Loucy (cell line): ENCODE results near the gene B3GALT5.

Experiments
- H2AFZ ChIP-seq: fragments of 200-600 bp; sonication (generic); 2 replicates; pipeline ENCODE4 v1.6.0; 2016; ENCODE audit warnings: antibody characterized with exemption, mild to moderate bottlenecking, low read length, moderate library complexity
- H3F3A ChIP-seq: fragments of 200-600 bp; 2 replicates; pipeline ENCODE4 v1.6.0; 2016; ENCODE audit warnings: antibody characterized with exemption, low read depth, mild to moderate bottlenecking
- H3K27me3 ChIP-seq: fragments of 200-600 bp; sonication (generic); 2 replicates; pipeline ENCODE4 v1.6.1; 2014; ENCODE audit warnings: low read length, mild to moderate bottlenecking; ENCODE audit not compliant: insufficient read depth, poor library complexity, severe bottlenecking
- H3K36me3 ChIP-seq: fragments of 200-600 bp; sonication (generic); 2 replicates; pipeline ENCODE4 v1.6.1; 2016; ENCODE audit warnings: low read length; ENCODE audit not compliant: insufficient read depth
- H3K4me1 ChIP-seq: fragments of 200-600 bp; sonication (generic); 2 replicates; pipeline ENCODE4 v1.5.1; 2014; ENCODE audit warnings: low read length, mild to moderate bottlenecking; ENCODE audit not compliant: insufficient read depth, poor library complexity, severe bottlenecking
- H3K4me2 ChIP-seq: fragments of 200-600 bp; sonication (generic); 2 replicates; pipeline ENCODE4 v1.6.0; 2014; ENCODE audit warnings: antibody characterized with exemption, low read length, low read depth, mild to moderate bottlenecking; ENCODE audit not compliant: poor library complexity, severe bottlenecking
- H3K4me3 ChIP-seq: fragments of 200-600 bp; sonication (generic); 2 replicates; pipeline ENCODE4 v1.5.1; 2014; ENCODE audit warnings: low read length, mild to moderate bottlenecking, mixed read lengths; ENCODE audit not compliant: poor library complexity, severe bottlenecking
- H3K79me2 ChIP-seq: fragments of 200-600 bp; sonication (generic); 2 replicates; pipeline ENCODE4 v1.6.1; 2014; ENCODE audit warnings: low read length; ENCODE audit not compliant: insufficient read depth
- H3K9ac ChIP-seq: fragments of 200-600 bp; sonication (generic); 2 replicates; pipeline ENCODE4 v1.6.0; 2014; ENCODE audit warnings: mild to moderate bottlenecking, low read depth, low read length, moderate library complexity; ENCODE audit not compliant: poor library complexity, severe bottlenecking
- H3K9me2 ChIP-seq: fragments of 200-600 bp; sonication (generic); replicated peaks from 2 replicates; pipeline ENCODE4 v1.6.1; 2016; ENCODE audit warnings: low read depth, low read length, mixed read lengths
- H3K9me3 ChIP-seq: fragments of 200-600 bp; sonication (generic); 2 replicates; pipeline ENCODE4 v1.6.1; 2014; ENCODE audit warnings: mild to moderate bottlenecking, antibody characterized with exemption, low read length, low read depth; ENCODE audit not compliant: insufficient read depth
- H4K20me1 ChIP-seq: fragments of 200-600 bp; sonication (generic); 2 replicates; pipeline ENCODE4 v1.6.0; 2014; ENCODE audit warnings: antibody characterized with exemption, low read length, mild to moderate bottlenecking; ENCODE audit not compliant: insufficient read depth, poor library complexity, severe bottlenecking
- CTCF ChIP-seq: fragments of 200-600 bp; sonication (generic); conservative IDR thresholded peaks from 2 replicates; pipeline ENCODE4 v1.5.1; 2014; ENCODE audit warnings: mild to moderate bottlenecking, antibody characterized with exemption, low read length
- EZH2phosphoT487 ChIP-seq: fragments of 200-600 bp; IDR thresholded peaks from 2 replicates; pipeline ENCODE4 v1.6.1; 2018; ENCODE audit warnings: antibody characterized with exemption, mild to moderate bottlenecking, moderate library complexity, borderline replicate concordance

Gene B3GALT5

GRCh38 chr21:39602793-39603192, 9.9 kb upstream of the B3GALT5 start:
- H3K9me3 ChIP-seq = no peaks in the 10 kb centered on the region

GRCh38 chr21:39604951-39605350, 7.8 kb upstream of the B3GALT5 start:
- no peak overlapping the region for H3K4me2 ChIP-seq

More at GRCh38 chr21:39602793-39603192, 9.9 kb upstream of the B3GALT5 start:
- H3F3A ChIP-seq = no peaks in the 10 kb centered on the region
- H3K27me3 ChIP-seq = no peaks in the 10 kb centered on the region
- no peak overlapping the region for H3K4me3 ChIP-seq
- H3K4me2 ChIP-seq = no peak overlapping the region
- no peaks in the 10 kb centered on the region for H3K4me1 ChIP-seq
- no peak overlapping the region for H3K9ac ChIP-seq
- TF ChIP-seq EZH2phosphoT487 (no peak), CTCF (no peak)
- H3K9me2 ChIP-seq = no peaks in the 10 kb centered on the region
- H3K79me2 ChIP-seq = no peaks in the 10 kb centered on the region
- no peaks in the 10 kb centered on the region for H4K20me1 ChIP-seq
- no peak overlapping the region for H2AFZ ChIP-seq
- H3K36me3 ChIP-seq = no peaks in the 10 kb centered on the region

GRCh38 chr21:39610703-39611102, 2.0 kb upstream of the B3GALT5 start:
- H3K9me2 ChIP-seq = no peaks in the 10 kb centered on the region
- TF ChIP-seq EZH2phosphoT487 (no peak), CTCF (no peak)
- H3K9me3 ChIP-seq = no peaks in the 10 kb centered on the region; the same call in 1 of the 2 replicates
- no peaks in the 10 kb centered on the region for H3K79me2 ChIP-seq
- no peaks in the 10 kb centered on the region for H4K20me1 ChIP-seq
- H3F3A ChIP-seq = no peaks in the 10 kb centered on the region
- no peaks in the 10 kb centered on the region for H3K36me3 ChIP-seq
- no peak overlapping the region for H3K4me3 ChIP-seq
- H3K9ac ChIP-seq = no peak overlapping the region
- no peak overlapping the region for H2AFZ ChIP-seq
- H3K27me3 ChIP-seq = no peaks in the 10 kb centered on the region
- no peaks in the 10 kb centered on the region for H3K4me1 ChIP-seq
- no peak overlapping the region for H3K4me2 ChIP-seq

More at GRCh38 chr21:39604951-39605350, 7.8 kb upstream of the B3GALT5 start:
- Histone ChIP-seq H3K4me3 (no peak overlapping the region), H3F3A (no peaks in the 10 kb centered on the region), H3K9ac (no peak overlapping the region), H3K27me3 (no peaks in the 10 kb centered on the region), H4K20me1 (no peaks in the 10 kb centered on the region), H2AFZ (no peak overlapping the region), H3K36me3 (no peaks in the 10 kb centered on the region), H3K4me1 (no peaks in the 10 kb centered on the region), H3K9me3 (no peaks in the 10 kb centered on the region; the same call in 1 of the 2 replicates), H3K79me2 (no peaks in the 10 kb centered on the region), H3K9me2 (no peaks in the 10 kb centered on the region)
- TF ChIP-seq EZH2phosphoT487 (no peak), CTCF (no peak)
